ENCODE measurements around the gene PRG2. TPM values are rescaled to one million over a fixed set of nuclear protein-coding genes. Genes with fewer than 3 reads are reported as not detected.

PRG2 gene
- total RNA-seq, 1 donor from 2014 or later, result not detected

- Mint-ChIP-seq H3K36me3 (ENCODE audit: unreplicated experiment) (no peaks in the 10 kb centered on the region), H3K27me3 (ENCODE audit: unreplicated experiment) (peaks cover 29% of the 10 kb centered on the region), H3K9me3 (ENCODE audit: unreplicated experiment) (peaks cover 20% of the 10 kb centered on the region), H3K4me1 (ENCODE audit: low read depth, unreplicated experiment) (peaks cover 2% of the 10 kb centered on the region), H3K27ac (ENCODE audit: unreplicated experiment) (no peak overlapping the region), H3K4me3 (ENCODE audit: unreplicated experiment) (no peak overlapping the region)
- no peak for DNase-seq
- TF ChIP-seq CTCF (IDR thresholded peaks at IDR 0.05; ENCODE audit: partially characterized antibody, unreplicated experiment), result no peak
Observed at GRCh38 chr11:57377107-57377506, 13.3 kb downstream of the PRG2 start.

GRCh38 chr11:57376095-57377090 is 14.1 kb downstream of the PRG2 start:
- Mint-ChIP-seq H3K4me1 (ENCODE audit: low read depth, unreplicated experiment) (peaks cover 6% of the 10 kb centered on the region), H3K9me3 (ENCODE audit: unreplicated experiment) (peaks cover 23% of the 10 kb centered on the region), H3K4me3 (ENCODE audit: unreplicated experiment) (no peak overlapping the region), H3K36me3 (ENCODE audit: unreplicated experiment) (no peaks in the 10 kb centered on the region), H3K27ac (ENCODE audit: unreplicated experiment) (no peak overlapping the region), H3K27me3 (ENCODE audit: unreplicated experiment) (peaks cover 27% of the 10 kb centered on the region)
- DNase-seq, result no peak
- no peak for TF ChIP-seq CTCF (IDR thresholded peaks at IDR 0.05; ENCODE audit: partially characterized antibody, unreplicated experiment)

- Mint-ChIP-seq H3K27ac (ENCODE audit: unreplicated experiment) (no peak overlapping the region), H3K4me3 (ENCODE audit: unreplicated experiment) (no peak overlapping the region), H3K4me1 (ENCODE audit: low read depth, unreplicated experiment) (peaks cover 6% of the 10 kb centered on the region), H3K27me3 (ENCODE audit: unreplicated experiment) (peaks cover 26% of the 10 kb centered on the region), H3K9me3 (ENCODE audit: unreplicated experiment) (peaks cover 23% of the 10 kb centered on the region), H3K36me3 (ENCODE audit: unreplicated experiment) (no peaks in the 10 kb centered on the region)
- no peak for DNase-seq
- no peak for TF ChIP-seq CTCF (IDR thresholded peaks at IDR 0.05; ENCODE audit: partially characterized antibody, unreplicated experiment)
Observed at GRCh38 chr11:57375490-57375889, 15.0 kb downstream of the PRG2 start.

- no peak for DNase-seq
- Mint-ChIP-seq H3K27ac (ENCODE audit: unreplicated experiment) (no peak overlapping the region), H3K27me3 (ENCODE audit: unreplicated experiment) (peaks cover 27% of the 10 kb centered on the region)
Observed at GRCh38 chr11:57374966-57375365, 15.5 kb downstream of the PRG2 start.

More at GRCh38 chr11:57374966-57375365, 15.5 kb downstream of the PRG2 start:
- no peak for TF ChIP-seq CTCF (IDR thresholded peaks at IDR 0.05; ENCODE audit: partially characterized antibody, unreplicated experiment)
- Mint-ChIP-seq H3K36me3 (ENCODE audit: unreplicated experiment) (no peaks in the 10 kb centered on the region), H3K4me3 (ENCODE audit: unreplicated experiment) (no peak overlapping the region), H3K4me1 (ENCODE audit: low read depth, unreplicated experiment) (peaks cover 6% of the 10 kb centered on the region), H3K9me3 (ENCODE audit: unreplicated experiment) (peaks cover 23% of the 10 kb centered on the region)
